GM18508 (cell line): Measurements from ENCODE around the gene HTR3E.
"Not testable (repeated sequence)": the region's sequence is repeated elsewhere in the genome, so short reads cannot be mapped to it uniquely, and the experiment has no call there.

Source experiments
- ATAC-seq: cut with Tn5 transposase; IDR thresholded peaks from one replicate; pipeline ENCODE4 v1.9.1; 2021; ENCODE audit warnings: moderate number of reproducible peaks; ENCODE audit not compliant: insufficient read depth, unreplicated experiment

HTR3E gene

GRCh38 chr3:184096811-184097383 lies at the start of gene HTR3E:
TSS of gene HTR3E (plus strand) at chr3:184097064. CDS start at chr3:184097530, 466 bp downstream.
- no peak for ATAC-seq

GRCh38 chr3:184050217-184050847 lies 46.5 kb upstream of the HTR3E start:
- ATAC-seq = no peak

GRCh38 chr3:184052767-184053166 lies 44.1 kb upstream of the HTR3E start, which contains the start of gene HTR3C:
TSS of gene HTR3C (plus strand) at chr3:184053047. CDS start at chr3:184053081, 34 bp downstream.
- ATAC-seq = no peak

- ATAC-seq = no peak
Measured at GRCh38 chr3:184058029-184058428, 38.8 kb upstream of the HTR3E start.

GRCh38 chr3:184059424-184059823 lies 37.4 kb upstream of the HTR3E start:
- ATAC-seq = no peak

- ATAC-seq = no peak
Measured at GRCh38 chr3:184062637-184063036, 34.2 kb upstream of the HTR3E start.

GRCh38 chr3:184066211-184066610 lies 30.7 kb upstream of the HTR3E start:
- no peak for ATAC-seq

GRCh38 chr3:184067573-184068055 lies 29.2 kb upstream of the HTR3E start:
- no peak for ATAC-seq

- ATAC-seq = no peak
Measured at GRCh38 chr3:184068344-184068743, 28.5 kb upstream of the HTR3E start.

GRCh38 chr3:184071142-184071541 lies 25.7 kb upstream of the HTR3E start:
- not testable (repeated sequence) for ATAC-seq

GRCh38 chr3:184073621-184074020 lies 23.2 kb upstream of the HTR3E start:
- ATAC-seq = no peak

- no peak for ATAC-seq
Measured at GRCh38 chr3:184075901-184076300, 21.0 kb upstream of the HTR3E start.

- ATAC-seq = no peak
Measured at GRCh38 chr3:184077881-184078280, 19.0 kb upstream of the HTR3E start.

- no peak for ATAC-seq
Measured at GRCh38 chr3:184078851-184079250, 18.0 kb upstream of the HTR3E start.

GRCh38 chr3:184081116-184081830 lies 15.6 kb upstream of the HTR3E start:
- no peak for ATAC-seq

GRCh38 chr3:184082034-184082433 lies 14.8 kb upstream of the HTR3E start:
- ATAC-seq = no peak

GRCh38 chr3:184082465-184082864 lies 14.4 kb upstream of the HTR3E start:
- ATAC-seq = no peak

GRCh38 chr3:184085389-184085852 lies 11.4 kb upstream of the HTR3E start:
- no peak for ATAC-seq

- ATAC-seq = no peak
Measured at GRCh38 chr3:184092199-184092598, 4.7 kb upstream of the HTR3E start.

- no peak for ATAC-seq
Measured at GRCh38 chr3:184097556-184097955, 692 bp downstream of the HTR3E start.
